ENCODE data around the gene IL1B.

DNA sequence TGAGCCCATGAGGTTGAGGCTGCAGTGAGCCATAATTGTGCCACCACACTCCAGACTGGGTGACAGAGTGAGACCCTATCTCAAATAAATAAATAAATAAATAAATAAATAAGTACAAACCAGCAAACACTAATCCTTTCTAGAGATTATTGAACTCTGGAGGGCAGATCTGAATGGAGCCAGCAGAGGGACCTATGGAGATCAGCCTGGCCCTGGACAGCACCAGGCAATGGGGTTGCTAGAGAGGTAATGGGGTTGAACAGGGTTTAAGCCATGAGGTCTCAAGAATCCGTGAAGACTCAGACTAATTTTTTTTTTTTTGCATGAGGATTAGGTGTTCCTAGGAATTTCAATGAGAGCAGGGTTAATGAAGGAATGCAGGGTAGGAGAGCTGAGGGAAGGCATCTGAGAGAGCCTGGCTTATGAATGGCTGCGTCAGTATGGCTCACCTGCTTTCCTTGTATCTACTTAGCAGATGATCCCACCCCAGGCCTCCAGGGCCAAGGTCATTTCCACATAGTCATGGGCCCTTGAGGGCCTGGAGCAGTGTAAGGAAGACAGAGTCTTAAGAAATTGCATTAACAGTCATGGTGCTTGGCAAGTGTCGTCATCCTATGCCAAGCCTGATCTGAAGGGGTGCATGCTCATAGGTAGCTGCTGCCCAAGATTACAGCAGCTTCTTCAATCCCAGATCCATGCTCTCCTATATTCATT lies 39.8 kb upstream of the IL1B start:
- TF ChIP-seq, protein P1, sequence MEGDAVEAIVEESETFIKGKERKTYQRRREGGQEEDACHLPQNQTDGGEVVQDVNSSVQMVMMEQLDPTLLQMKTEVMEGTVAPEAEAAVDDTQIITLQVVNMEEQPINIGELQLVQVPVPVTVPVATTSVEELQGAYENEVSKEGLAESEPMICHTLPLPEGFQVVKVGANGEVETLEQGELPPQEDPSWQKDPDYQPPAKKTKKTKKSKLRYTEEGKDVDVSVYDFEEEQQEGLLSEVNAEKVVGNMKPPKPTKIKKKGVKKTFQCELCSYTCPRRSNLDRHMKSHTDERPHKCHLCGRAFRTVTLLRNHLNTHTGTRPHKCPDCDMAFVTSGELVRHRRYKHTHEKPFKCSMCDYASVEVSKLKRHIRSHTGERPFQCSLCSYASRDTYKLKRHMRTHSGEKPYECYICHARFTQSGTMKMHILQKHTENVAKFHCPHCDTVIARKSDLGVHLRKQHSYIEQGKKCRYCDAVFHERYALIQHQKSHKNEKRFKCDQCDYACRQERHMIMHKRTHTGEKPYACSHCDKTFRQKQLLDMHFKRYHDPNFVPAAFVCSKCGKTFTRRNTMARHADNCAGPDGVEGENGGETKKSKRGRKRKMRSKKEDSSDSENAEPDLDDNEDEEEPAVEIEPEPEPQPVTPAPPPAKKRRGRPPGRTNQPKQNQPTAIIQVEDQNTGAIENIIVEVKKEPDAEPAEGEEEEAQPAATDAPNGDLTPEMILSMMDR (IDR thresholded peaks at IDR 0.05; ENCODE audit: poor library complexity, severe bottlenecking) = no peak
- TF ChIP-seq RAD21 (conservative IDR thresholded peaks at IDR 0.05) (no peak), EP300 (conservative IDR thresholded peaks at IDR 0.05; ENCODE audit: poor library complexity, severe bottlenecking) (no peak), TAF1 (IDR thresholded peaks at IDR 0.05; ENCODE audit: low read depth) (no peak), EZH2 (IDR thresholded peaks at IDR 0.05; ENCODE audit: borderline replicate concordance, insufficient read depth, low read length, poor library complexity, severe bottlenecking) (no peak)
- TF ChIP-seq, protein P2, sequence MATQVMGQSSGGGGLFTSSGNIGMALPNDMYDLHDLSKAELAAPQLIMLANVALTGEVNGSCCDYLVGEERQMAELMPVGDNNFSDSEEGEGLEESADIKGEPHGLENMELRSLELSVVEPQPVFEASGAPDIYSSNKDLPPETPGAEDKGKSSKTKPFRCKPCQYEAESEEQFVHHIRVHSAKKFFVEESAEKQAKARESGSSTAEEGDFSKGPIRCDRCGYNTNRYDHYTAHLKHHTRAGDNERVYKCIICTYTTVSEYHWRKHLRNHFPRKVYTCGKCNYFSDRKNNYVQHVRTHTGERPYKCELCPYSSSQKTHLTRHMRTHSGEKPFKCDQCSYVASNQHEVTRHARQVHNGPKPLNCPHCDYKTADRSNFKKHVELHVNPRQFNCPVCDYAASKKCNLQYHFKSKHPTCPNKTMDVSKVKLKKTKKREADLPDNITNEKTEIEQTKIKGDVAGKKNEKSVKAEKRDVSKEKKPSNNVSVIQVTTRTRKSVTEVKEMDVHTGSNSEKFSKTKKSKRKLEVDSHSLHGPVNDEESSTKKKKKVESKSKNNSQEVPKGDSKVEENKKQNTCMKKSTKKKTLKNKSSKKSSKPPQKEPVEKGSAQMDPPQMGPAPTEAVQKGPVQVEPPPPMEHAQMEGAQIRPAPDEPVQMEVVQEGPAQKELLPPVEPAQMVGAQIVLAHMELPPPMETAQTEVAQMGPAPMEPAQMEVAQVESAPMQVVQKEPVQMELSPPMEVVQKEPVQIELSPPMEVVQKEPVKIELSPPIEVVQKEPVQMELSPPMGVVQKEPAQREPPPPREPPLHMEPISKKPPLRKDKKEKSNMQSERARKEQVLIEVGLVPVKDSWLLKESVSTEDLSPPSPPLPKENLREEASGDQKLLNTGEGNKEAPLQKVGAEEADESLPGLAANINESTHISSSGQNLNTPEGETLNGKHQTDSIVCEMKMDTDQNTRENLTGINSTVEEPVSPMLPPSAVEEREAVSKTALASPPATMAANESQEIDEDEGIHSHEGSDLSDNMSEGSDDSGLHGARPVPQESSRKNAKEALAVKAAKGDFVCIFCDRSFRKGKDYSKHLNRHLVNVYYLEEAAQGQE (IDR thresholded peaks at IDR 0.05; ENCODE audit: borderline replicate concordance) = no peak
